Loucy (cell line): Measurements from ENCODE around the gene TOX3.

Source experiments
- H2AFZ ChIP-seq: fragments of 200-600 bp; sonication (generic); 2 replicates; pipeline ENCODE4 v1.6.0; 2016; ENCODE audit warnings: antibody characterized with exemption, mild to moderate bottlenecking, low read length, moderate library complexity
- H3F3A ChIP-seq: fragments of 200-600 bp; 2 replicates; pipeline ENCODE4 v1.6.0; 2016; ENCODE audit warnings: antibody characterized with exemption, low read depth, mild to moderate bottlenecking
- H3K27me3 ChIP-seq: fragments of 200-600 bp; sonication (generic); 2 replicates; pipeline ENCODE4 v1.6.1; 2014; ENCODE audit warnings: low read length, mild to moderate bottlenecking; ENCODE audit not compliant: insufficient read depth, poor library complexity, severe bottlenecking
- H3K36me3 ChIP-seq: fragments of 200-600 bp; sonication (generic); 2 replicates; pipeline ENCODE4 v1.6.1; 2016; ENCODE audit warnings: low read length; ENCODE audit not compliant: insufficient read depth
- H3K4me1 ChIP-seq: fragments of 200-600 bp; sonication (generic); 2 replicates; pipeline ENCODE4 v1.5.1; 2014; ENCODE audit warnings: low read length, mild to moderate bottlenecking; ENCODE audit not compliant: insufficient read depth, poor library complexity, severe bottlenecking
- H3K4me2 ChIP-seq: fragments of 200-600 bp; sonication (generic); 2 replicates; pipeline ENCODE4 v1.6.0; 2014; ENCODE audit warnings: antibody characterized with exemption, low read length, low read depth, mild to moderate bottlenecking; ENCODE audit not compliant: poor library complexity, severe bottlenecking
- H3K4me3 ChIP-seq: fragments of 200-600 bp; sonication (generic); 2 replicates; pipeline ENCODE4 v1.5.1; 2014; ENCODE audit warnings: low read length, mild to moderate bottlenecking, mixed read lengths; ENCODE audit not compliant: poor library complexity, severe bottlenecking
- H3K79me2 ChIP-seq: fragments of 200-600 bp; sonication (generic); 2 replicates; pipeline ENCODE4 v1.6.1; 2014; ENCODE audit warnings: low read length; ENCODE audit not compliant: insufficient read depth
- H3K9ac ChIP-seq: fragments of 200-600 bp; sonication (generic); 2 replicates; pipeline ENCODE4 v1.6.0; 2014; ENCODE audit warnings: mild to moderate bottlenecking, low read depth, low read length, moderate library complexity; ENCODE audit not compliant: poor library complexity, severe bottlenecking
- H3K9me2 ChIP-seq: fragments of 200-600 bp; sonication (generic); replicated peaks from 2 replicates; pipeline ENCODE4 v1.6.1; 2016; ENCODE audit warnings: low read depth, low read length, mixed read lengths
- H3K9me3 ChIP-seq: fragments of 200-600 bp; sonication (generic); 2 replicates; pipeline ENCODE4 v1.6.1; 2014; ENCODE audit warnings: mild to moderate bottlenecking, antibody characterized with exemption, low read length, low read depth; ENCODE audit not compliant: insufficient read depth
- H4K20me1 ChIP-seq: fragments of 200-600 bp; sonication (generic); 2 replicates; pipeline ENCODE4 v1.6.0; 2014; ENCODE audit warnings: antibody characterized with exemption, low read length, mild to moderate bottlenecking; ENCODE audit not compliant: insufficient read depth, poor library complexity, severe bottlenecking
- EZH2phosphoT487 ChIP-seq: fragments of 200-600 bp; IDR thresholded peaks from 2 replicates; pipeline ENCODE4 v1.6.1; 2018; ENCODE audit warnings: antibody characterized with exemption, mild to moderate bottlenecking, moderate library complexity, borderline replicate concordance
- TF ChIP-seq, protein P1 (sequence below): fragments of 200-600 bp; sonication (generic); conservative IDR thresholded peaks from 2 replicates; pipeline ENCODE4 v1.5.1; 2014; ENCODE audit warnings: mild to moderate bottlenecking, antibody characterized with exemption, low read length

The TOX3 gene

DNA sequence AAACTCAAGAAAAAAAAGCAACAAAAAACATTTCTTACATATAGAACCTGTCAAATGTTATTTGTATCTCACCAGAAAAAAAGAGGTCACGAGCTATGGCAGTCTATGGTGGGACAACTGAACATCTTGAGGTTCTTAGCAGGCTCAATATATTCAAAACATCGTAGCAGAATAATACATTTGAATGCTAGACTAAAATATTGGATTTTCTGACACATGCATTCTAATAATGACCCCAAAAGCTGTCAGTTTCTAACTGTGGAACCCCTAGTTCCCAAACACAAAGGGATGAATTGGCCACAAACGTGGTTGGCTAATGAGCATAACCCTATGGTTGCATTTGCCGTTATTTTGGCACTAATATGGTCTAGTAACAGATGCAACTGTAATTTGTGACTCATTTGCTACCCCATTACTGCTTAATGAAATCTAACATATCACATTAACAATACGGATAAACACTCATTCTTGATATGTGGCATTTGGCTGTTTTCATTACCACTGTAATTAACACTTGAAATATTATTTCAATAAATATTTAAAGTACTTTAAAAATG is 81.2 kb downstream of the TOX3 start:
- no peaks in the 10 kb centered on the region for H3K4me1 ChIP-seq
- no peaks in the 10 kb centered on the region for H3K9me2 ChIP-seq
- no peaks in the 10 kb centered on the region for H4K20me1 ChIP-seq
- no peaks in the 10 kb centered on the region for H3K36me3 ChIP-seq
- no peaks in the 10 kb centered on the region for H3K27me3 ChIP-seq
- H3K9ac ChIP-seq, result no peak overlapping the region
- H3K79me2 ChIP-seq, result no peaks in the 10 kb centered on the region
- no peak overlapping the region for H3K4me3 ChIP-seq
- no peaks in the 10 kb centered on the region for H3F3A ChIP-seq
- no peak overlapping the region for H3K4me2 ChIP-seq
- TF ChIP-seq, protein P1, sequence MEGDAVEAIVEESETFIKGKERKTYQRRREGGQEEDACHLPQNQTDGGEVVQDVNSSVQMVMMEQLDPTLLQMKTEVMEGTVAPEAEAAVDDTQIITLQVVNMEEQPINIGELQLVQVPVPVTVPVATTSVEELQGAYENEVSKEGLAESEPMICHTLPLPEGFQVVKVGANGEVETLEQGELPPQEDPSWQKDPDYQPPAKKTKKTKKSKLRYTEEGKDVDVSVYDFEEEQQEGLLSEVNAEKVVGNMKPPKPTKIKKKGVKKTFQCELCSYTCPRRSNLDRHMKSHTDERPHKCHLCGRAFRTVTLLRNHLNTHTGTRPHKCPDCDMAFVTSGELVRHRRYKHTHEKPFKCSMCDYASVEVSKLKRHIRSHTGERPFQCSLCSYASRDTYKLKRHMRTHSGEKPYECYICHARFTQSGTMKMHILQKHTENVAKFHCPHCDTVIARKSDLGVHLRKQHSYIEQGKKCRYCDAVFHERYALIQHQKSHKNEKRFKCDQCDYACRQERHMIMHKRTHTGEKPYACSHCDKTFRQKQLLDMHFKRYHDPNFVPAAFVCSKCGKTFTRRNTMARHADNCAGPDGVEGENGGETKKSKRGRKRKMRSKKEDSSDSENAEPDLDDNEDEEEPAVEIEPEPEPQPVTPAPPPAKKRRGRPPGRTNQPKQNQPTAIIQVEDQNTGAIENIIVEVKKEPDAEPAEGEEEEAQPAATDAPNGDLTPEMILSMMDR, result no peak
- no peak for TF ChIP-seq EZH2phosphoT487
- H2AFZ ChIP-seq, result no peak overlapping the region
- H3K9me3 ChIP-seq, result no peaks in the 10 kb centered on the region

DNA sequence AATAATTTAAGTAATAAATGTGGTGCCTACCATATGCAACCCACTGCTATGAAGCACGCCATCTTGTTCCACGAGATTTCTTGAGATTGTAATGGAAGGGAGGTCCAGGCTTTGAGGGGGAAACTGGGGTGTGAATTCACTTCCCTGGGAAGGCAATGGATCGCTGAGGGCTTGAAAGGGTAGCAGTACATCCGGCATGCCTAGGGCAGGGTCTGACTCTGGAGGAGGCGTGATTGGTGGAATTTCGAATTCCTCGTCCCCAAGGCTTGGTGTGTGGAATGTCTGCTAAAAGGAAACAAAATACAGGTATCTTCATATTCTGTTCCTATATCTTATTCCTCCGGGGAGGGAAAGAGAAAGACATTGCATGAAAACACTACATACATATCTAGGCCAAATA is 83.0 kb downstream of the TOX3 start:
- no peaks in the 10 kb centered on the region for H3F3A ChIP-seq
- no peaks in the 10 kb centered on the region for H4K20me1 ChIP-seq
- no peak overlapping the region for H2AFZ ChIP-seq
- H3K9me2 ChIP-seq, result no peaks in the 10 kb centered on the region
- H3K4me3 ChIP-seq, result no peak overlapping the region
- no peaks in the 10 kb centered on the region for H3K9me3 ChIP-seq
- no peaks in the 10 kb centered on the region for H3K79me2 ChIP-seq
- H3K9ac ChIP-seq, result no peak overlapping the region
- H3K4me2 ChIP-seq, result no peak overlapping the region
- no peaks in the 10 kb centered on the region for H3K4me1 ChIP-seq
- TF ChIP-seq, protein P1, result no peak
- no peak for TF ChIP-seq EZH2phosphoT487
- H3K27me3 ChIP-seq, result no peaks in the 10 kb centered on the region
- H3K36me3 ChIP-seq, result no peaks in the 10 kb centered on the region

DNA sequence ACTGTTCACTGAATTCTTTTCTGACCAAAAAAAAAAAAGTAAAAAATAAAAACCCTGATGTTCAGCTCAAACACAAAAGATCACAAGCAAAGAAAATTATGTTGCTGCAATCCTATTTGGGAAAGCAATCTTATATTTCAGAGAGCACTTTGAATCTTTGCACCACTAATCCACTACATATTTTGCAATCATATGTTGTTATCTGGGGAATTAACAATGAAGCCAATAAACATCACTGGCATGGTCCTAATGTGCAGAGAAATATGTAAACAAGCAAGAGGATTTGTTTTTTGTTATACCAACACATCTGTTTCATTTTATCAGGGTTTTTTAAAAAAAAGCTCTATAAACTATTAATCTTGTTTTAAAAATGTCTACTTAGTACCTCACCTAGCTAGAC is 84.1 kb downstream of the TOX3 start:
- Histone ChIP-seq H3K4me2 (no peak overlapping the region), H3K36me3 (no peaks in the 10 kb centered on the region), H3K79me2 (no peaks in the 10 kb centered on the region), H3K4me1 (no peaks in the 10 kb centered on the region), H3K9me2 (no peaks in the 10 kb centered on the region), H3K9ac (no peak overlapping the region), H3K9me3 (no peaks in the 10 kb centered on the region), H3K27me3 (no peaks in the 10 kb centered on the region), H4K20me1 (no peaks in the 10 kb centered on the region), H2AFZ (no peak overlapping the region), H3K4me3 (no peak overlapping the region), H3F3A (no peaks in the 10 kb centered on the region)
- TF ChIP-seq EZH2phosphoT487, result no peak
- TF ChIP-seq, protein P1, result no peak
